CD4-positive, alpha-beta T cell (primary cell): ENCODE results near the gene PITPNC1. TPM values are rescaled to one million over a fixed set of nuclear protein-coding genes. Genes with fewer than 3 reads are reported as not detected.

ENCODE experiments used
- ATAC-seq: fragments of 200-7000 bp; cut with Tn5 transposase; one replicate; pipeline ENCODE4 v1.10.0; 2022; ENCODE audit warnings: mild to moderate bottlenecking; ENCODE audit not compliant: poor library complexity
- CTCF ChIA-PET: fragments of 350-600 bp; sonication (Branson Sonifier 250); formaldehyde crosslinking; loops from one replicate; lab custom pipeline; 2021; ENCODE audit warnings: antibody characterized with exemption, inconsistent platforms; lab: Charles Lee
- POLR2A ChIA-PET: fragments of 350-600 bp; sonication (Branson Sonifier 250); formaldehyde crosslinking; loops from one replicate; lab custom pipeline; 2021; ENCODE audit warnings: antibody characterized with exemption, inconsistent platforms; lab: Charles Lee
- DNase-seq, 14 experiments: peaks; one replicate each; pipeline ENCODE4 v3.0.0-alpha.2; 2013 to 2020; ENCODE audit warnings: mixed read lengths in 2 of 14
- H3K27ac ChIP-seq, 2 donors: one replicate each; pipeline versions ENCODE4 v1.5.1 to v1.7.0; 2013; ENCODE audit warnings: low read length in 2 of 2, low read depth in 1 of 2, mild to moderate bottlenecking in 1 of 2
- H3K27me3 ChIP-seq, 2 experiments: 1 replicate in 1 of 2; 2 replicates in 1 of 2; pipeline versions ENCODE4 v1.6.1 to v1.7.0; 2013; ENCODE audit warnings: low read length in 2 of 2, control low read depth in 1 of 2, mild to moderate bottlenecking in 1 of 2, moderate library complexity in 1 of 2; ENCODE audit not compliant: insufficient read depth in 2 of 2, control insufficient read depth in 1 of 2
- H3K36me3 ChIP-seq: one replicate; pipeline ENCODE4 v1.6.1; 2013; ENCODE audit warnings: low read length, control low read depth; ENCODE audit not compliant: insufficient read depth
- H3K4me1 ChIP-seq: one replicate; pipeline ENCODE4 v1.6.1; 2013; ENCODE audit warnings: low read length, control low read depth; ENCODE audit not compliant: insufficient read depth
- H3K4me3 ChIP-seq: one replicate; pipeline ENCODE4 v1.5.1; 2013; ENCODE audit warnings: mild to moderate bottlenecking, low read length, moderate library complexity
- H3K9me3 ChIP-seq, 2 experiments: 1 replicate in 1 of 2; 2 replicates in 1 of 2; pipeline versions ENCODE4 v1.6.1 to v1.7.0; 2013; ENCODE audit warnings: low read length in 2 of 2, mild to moderate bottlenecking in 2 of 2, control low read depth in 1 of 2, moderate library complexity in 1 of 2; ENCODE audit not compliant: control insufficient read depth in 1 of 2, insufficient read depth in 1 of 2
- H3K27ac Mint-ChIP-seq: one replicate; pipeline ENCODE4 v1.8.0; 2020; ENCODE audit warnings: mixed read lengths
- H3K27me3 Mint-ChIP-seq: one replicate; pipeline ENCODE4 v1.8.0; 2021; ENCODE audit warnings: mixed read lengths
- H3K36me3 Mint-ChIP-seq: one replicate; pipeline ENCODE4 v1.8.0; 2021; ENCODE audit warnings: low read depth, mixed read lengths
- H3K4me1 Mint-ChIP-seq: one replicate; pipeline ENCODE4 v1.8.0; 2021; ENCODE audit warnings: low read depth, mixed read lengths
- H3K4me3 Mint-ChIP-seq: one replicate; pipeline ENCODE4 v1.8.0; 2020; ENCODE audit warnings: mild to moderate bottlenecking, mixed read lengths
- H3K9me3 Mint-ChIP-seq: one replicate; pipeline ENCODE4 v1.8.0; 2020; ENCODE audit warnings: mixed read lengths
- intact Hi-C, 2 experiments: fragments of 100-400 bp; cut with DNase I in 1 of 2; cut with micrococcal nuclease in 1 of 2; formaldehyde crosslinking; loops; one replicate each; pipeline versions ENCODE4 v1.15.1 to v1.9.0; 2023 to 2025; cut with DNase I, micrococcal nuclease
- total RNA-seq, 174 experiments: library from RNA in 2 of 174; stranded (reverse) in 2 of 174; gene quantifications; one replicate each; pipeline ENCODE4 v1.2.3 and lab custom pipeline; 2021 to 2026
- TF ChIP-seq, protein P1 (sequence below): fragments of 200-600 bp; IDR thresholded peaks from one replicate; pipeline ENCODE4 v1.8.0; 2022; ENCODE audit warnings: antibody characterized with exemption, mild to moderate bottlenecking

PITPNC1 gene
- total RNA-seq, 2 experiments from 2014 or later: 80.2 to 83.4 TPM

- TF ChIP-seq, protein P1, sequence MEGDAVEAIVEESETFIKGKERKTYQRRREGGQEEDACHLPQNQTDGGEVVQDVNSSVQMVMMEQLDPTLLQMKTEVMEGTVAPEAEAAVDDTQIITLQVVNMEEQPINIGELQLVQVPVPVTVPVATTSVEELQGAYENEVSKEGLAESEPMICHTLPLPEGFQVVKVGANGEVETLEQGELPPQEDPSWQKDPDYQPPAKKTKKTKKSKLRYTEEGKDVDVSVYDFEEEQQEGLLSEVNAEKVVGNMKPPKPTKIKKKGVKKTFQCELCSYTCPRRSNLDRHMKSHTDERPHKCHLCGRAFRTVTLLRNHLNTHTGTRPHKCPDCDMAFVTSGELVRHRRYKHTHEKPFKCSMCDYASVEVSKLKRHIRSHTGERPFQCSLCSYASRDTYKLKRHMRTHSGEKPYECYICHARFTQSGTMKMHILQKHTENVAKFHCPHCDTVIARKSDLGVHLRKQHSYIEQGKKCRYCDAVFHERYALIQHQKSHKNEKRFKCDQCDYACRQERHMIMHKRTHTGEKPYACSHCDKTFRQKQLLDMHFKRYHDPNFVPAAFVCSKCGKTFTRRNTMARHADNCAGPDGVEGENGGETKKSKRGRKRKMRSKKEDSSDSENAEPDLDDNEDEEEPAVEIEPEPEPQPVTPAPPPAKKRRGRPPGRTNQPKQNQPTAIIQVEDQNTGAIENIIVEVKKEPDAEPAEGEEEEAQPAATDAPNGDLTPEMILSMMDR: no peak
- Mint-ChIP-seq H3K4me3 (no peak overlapping the region), H3K27me3 (no peaks in the 10 kb centered on the region), H3K9me3 (no peaks in the 10 kb centered on the region), H3K4me1 (peaks cover 89% of the 10 kb centered on the region), H3K27ac (peak overlapping the region; percentile 79), H3K36me3 (peaks cover 5% of the 10 kb centered on the region)
- CTCF ChIA-PET: interaction anchor here (0.7 to 1.9 kb wide), 3 partner anchors 9 to 107 kb away, joined by 3 to 8 read pairs (median 3); no protein-coding TSS in a partner anchor
- H3K27ac ChIP-seq: no peak overlapping the region
- POLR2A ChIA-PET: interaction anchor here (0.8 to 3.6 kb wide), 3 partner anchors 40 to 104 kb away, joined by 3 to 14 read pairs (median 3); partner anchors contain the start of gene PITPNC1
- no peak for ATAC-seq
- H3K4me1 ChIP-seq: peaks cover 41% of the 10 kb centered on the region
- peak in 1 of 14 experiments; percentile 42 for DNase-seq
- H3K27me3 ChIP-seq: no peaks in the 10 kb centered on the region
- no peaks in the 10 kb centered on the region for H3K36me3 ChIP-seq
- intact Hi-C loops: no loop called here
- no peak overlapping the region for H3K4me3 ChIP-seq
- H3K9me3 ChIP-seq: no peaks in the 10 kb centered on the region
Observed at GRCh38 chr17:67481808-67482207, 104.7 kb downstream of the PITPNC1 start.

DNA sequence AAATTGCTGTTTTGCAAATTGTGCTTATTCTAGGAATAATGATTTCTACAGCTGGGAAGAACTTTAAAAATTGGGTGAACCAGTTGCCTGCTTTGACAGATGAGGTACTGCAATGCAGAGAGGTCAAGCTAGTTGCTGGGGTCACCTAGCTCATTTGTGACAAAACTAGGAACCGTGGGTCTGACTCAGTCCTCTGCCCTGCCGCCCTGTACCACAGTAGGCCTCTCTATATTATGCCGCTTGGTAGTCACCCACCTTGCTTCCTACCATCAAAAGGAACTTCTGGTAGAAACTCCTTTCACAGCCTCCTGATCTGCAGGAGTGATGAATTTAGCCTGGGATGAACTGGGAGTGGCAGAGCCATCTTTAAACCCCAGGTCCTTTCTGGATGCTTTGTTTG, 105.7 kb downstream of the PITPNC1 start:
- POLR2A ChIA-PET: interaction anchor here (1.1 to 3.6 kb wide), 2 partner anchors 39 to 105 kb away, joined by 3 to 14 read pairs; partner anchors contain the start of gene PITPNC1
- peaks cover 94% of the 10 kb centered on the region for H3K4me1 Mint-ChIP-seq
- H3K27me3 ChIP-seq: no peaks in the 10 kb centered on the region
- no peak overlapping the region for H3K27ac ChIP-seq
- H3K4me3 Mint-ChIP-seq: no peak overlapping the region
- H3K27ac Mint-ChIP-seq: no peak overlapping the region
- H3K9me3 ChIP-seq: no peaks in the 10 kb centered on the region
- ATAC-seq: no peak
- no peaks in the 10 kb centered on the region for H3K9me3 Mint-ChIP-seq
- peaks cover 41% of the 10 kb centered on the region for H3K4me1 ChIP-seq
- DNase-seq: no peak
- H3K36me3 ChIP-seq: no peaks in the 10 kb centered on the region
- peaks cover 5% of the 10 kb centered on the region for H3K36me3 Mint-ChIP-seq
- CTCF ChIA-PET: interaction anchor here (1.2 to 1.9 kb wide), 3 partner anchors 81 to 108 kb away, joined by 3 to 8 read pairs (median 3); no protein-coding TSS in a partner anchor
- TF ChIP-seq, protein P1: no peak
- intact Hi-C loops: no loop called here
- H3K27me3 Mint-ChIP-seq: no peaks in the 10 kb centered on the region
- no peak overlapping the region for H3K4me3 ChIP-seq

DNA sequence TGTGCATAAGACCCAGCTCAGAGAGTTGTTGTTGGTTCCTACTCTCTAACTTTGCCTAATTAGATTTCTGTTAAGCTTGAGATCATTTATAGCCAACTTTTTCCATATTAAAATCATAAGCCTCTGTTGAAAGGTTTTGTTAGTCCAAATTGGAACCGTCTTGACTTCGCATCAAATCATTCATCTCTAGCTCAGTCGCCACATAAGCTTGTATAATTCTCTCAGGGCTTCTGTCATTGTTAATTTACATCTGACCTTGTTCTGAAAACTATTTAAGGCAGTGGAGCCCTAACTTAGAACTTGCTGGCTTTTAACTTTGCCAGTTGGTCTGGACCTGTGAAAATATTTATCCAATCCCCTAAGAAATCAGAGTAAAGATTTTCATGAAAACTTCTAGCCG, 107.2 kb downstream of the PITPNC1 start:
- Histone ChIP-seq H3K36me3 (peaks cover 8% of the 10 kb centered on the region), H3K4me3 (no peak overlapping the region), H3K9me3 (no peaks in the 10 kb centered on the region), H3K27ac (no peak overlapping the region), H3K27me3 (no peaks in the 10 kb centered on the region), H3K4me1 (peaks cover 26% of the 10 kb centered on the region)
- CTCF ChIA-PET: interaction anchor here (1.0 to 1.5 kb wide), 3 partner anchors 9 to 121 kb away, joined by 3 to 6 read pairs (median 3); no protein-coding TSS in a partner anchor
- intact Hi-C loops: no loop called here
- H3K36me3 Mint-ChIP-seq: peaks cover 12% of the 10 kb centered on the region
- H3K9me3 Mint-ChIP-seq: no peaks in the 10 kb centered on the region
- H3K27me3 Mint-ChIP-seq: no peaks in the 10 kb centered on the region
- DNase-seq (no peak), ATAC-seq (no peak)
- H3K4me3 Mint-ChIP-seq: no peak overlapping the region
- peaks cover 89% of the 10 kb centered on the region for H3K4me1 Mint-ChIP-seq
- H3K27ac Mint-ChIP-seq: no peak overlapping the region
- TF ChIP-seq, protein P1: no peak
- POLR2A ChIA-PET: interaction anchor here (0.8 to 3.6 kb wide), 3 partner anchors 9 to 106 kb away, joined by 3 to 14 read pairs (median 4); partner anchors contain the start of gene PITPNC1
